GM19099 (cell line): ENCODE results near the gene SYNJ1.

Source experiments
- POLR2A ChIP-seq: IDR thresholded peaks from 3 replicates; pipeline ENCODE4 v1.6.1; 2011; ENCODE audit warnings: low read depth; ENCODE audit not compliant: insufficient read length; ENCODE audit errors: extremely low read depth

The SYNJ1 gene

GRCh38 chr21:32739946-32740345 lies 12.1 kb upstream of the SYNJ1 start:
- TF ChIP-seq POLR2A = no peak

GRCh38 chr21:32735524-32735923 lies 7.7 kb upstream of the SYNJ1 start:
- TF ChIP-seq POLR2A = no peak

GRCh38 chr21:32733990-32734613 lies 6.3 kb upstream of the SYNJ1 start:
- no peak for TF ChIP-seq POLR2A

GRCh38 chr21:32733356-32733755 lies 5.5 kb upstream of the SYNJ1 start:
- no peak for TF ChIP-seq POLR2A

GRCh38 chr21:32732544-32732943 lies 4.7 kb upstream of the SYNJ1 start:
- TF ChIP-seq POLR2A = no peak

GRCh38 chr21:32728848-32729247 lies 1.0 kb upstream of the SYNJ1 start:
- no peak for TF ChIP-seq POLR2A

GRCh38 chr21:32728456-32728839 lies 635 bp upstream of the SYNJ1 start:
- no peak for TF ChIP-seq POLR2A

- TF ChIP-seq POLR2A = no peak
These were observed 750 bp downstream of the SYNJ1 start for GRCh38 chr21:32726839-32727686.

- TF ChIP-seq POLR2A = no peak
These were observed 8.7 kb downstream of the SYNJ1 start for GRCh38 chr21:32719085-32719484.

- TF ChIP-seq POLR2A = no peak
These were observed 9.9 kb downstream of the SYNJ1 start for GRCh38 chr21:32717851-32718316.

- TF ChIP-seq POLR2A = no peak
These were observed 11.3 kb downstream of the SYNJ1 start for GRCh38 chr21:32716486-32716885.

- no peak for TF ChIP-seq POLR2A
These were observed 14.1 kb downstream of the SYNJ1 start for GRCh38 chr21:32713726-32714125.

GRCh38 chr21:32712641-32713040 lies 15.2 kb downstream of the SYNJ1 start:
- TF ChIP-seq POLR2A = no peak

GRCh38 chr21:32712043-32712442 lies 15.8 kb downstream of the SYNJ1 start:
- no peak for TF ChIP-seq POLR2A

GRCh38 chr21:32710987-32711386 lies 16.8 kb downstream of the SYNJ1 start:
- no peak for TF ChIP-seq POLR2A
